Mesendoderm (in vitro differentiated cells): ENCODE data around the gene CACNA1C.

Experiments used
- DNase-seq: peaks from one replicate; pipeline ENCODE4 v3.0.0; 2013
- H2AK5ac ChIP-seq: 2 replicates; pipeline ENCODE4 v1.6.1; 2013; ENCODE audit warnings: low read length, inconsistent platforms
- H2BK120ac ChIP-seq: 2 replicates; pipeline ENCODE4 v1.6.1; 2013; ENCODE audit warnings: low read depth, mild to moderate bottlenecking, low read length, moderate library complexity, mixed read lengths
- H2BK15ac ChIP-seq: replicated peaks from 2 replicates; pipeline ENCODE4 v1.6.1; 2013; ENCODE audit warnings: low read depth, mild to moderate bottlenecking, moderate library complexity
- H2BK5ac ChIP-seq: 2 replicates; pipeline ENCODE4 v1.6.1; 2013; ENCODE audit warnings: low read length, inconsistent platforms
- H3K18ac ChIP-seq: 2 replicates; pipeline ENCODE4 v1.6.1; 2013; ENCODE audit warnings: mild to moderate bottlenecking, low read length, mixed read lengths
- H3K23ac ChIP-seq: one replicate; pipeline ENCODE4 v1.6.1; 2013; ENCODE audit warnings: low read length
- H3K27ac ChIP-seq: 2 replicates; pipeline ENCODE4 v1.5.1; 2013; ENCODE audit warnings: low read depth, mild to moderate bottlenecking, inconsistent platforms, low read length, moderate library complexity
- H3K27me3 ChIP-seq: 2 replicates; pipeline ENCODE4 v1.6.1; 2013; ENCODE audit warnings: low read length, control low read depth, mild to moderate bottlenecking, inconsistent platforms; ENCODE audit not compliant: insufficient read depth, poor library complexity
- H3K36me3 ChIP-seq: 2 replicates; pipeline ENCODE4 v1.6.1; 2013; ENCODE audit warnings: low read length, inconsistent platforms; ENCODE audit not compliant: control insufficient read depth, insufficient read depth
- H3K4ac ChIP-seq: one replicate; pipeline ENCODE4 v1.6.1; 2013; ENCODE audit warnings: low read depth, mild to moderate bottlenecking, low read length, moderate library complexity
- H3K4me1 ChIP-seq: 2 replicates; pipeline ENCODE4 v1.6.1; 2013; ENCODE audit warnings: low read depth, low read length, inconsistent platforms; ENCODE audit not compliant: control insufficient read depth
- H3K4me2 ChIP-seq: 2 replicates; pipeline ENCODE4 v1.6.1; 2013; ENCODE audit warnings: low read length
- H3K4me3 ChIP-seq: 2 replicates; pipeline ENCODE4 v1.5.1; 2013; ENCODE audit warnings: mild to moderate bottlenecking, low read length
- H3K56ac ChIP-seq: one replicate; pipeline ENCODE4 v1.6.1; 2013; ENCODE audit warnings: low read length
- H3K79me1 ChIP-seq: 2 replicates; pipeline ENCODE4 v1.6.1; 2013; ENCODE audit warnings: low read length, inconsistent platforms
- H3K79me2 ChIP-seq: 2 replicates; pipeline ENCODE4 v1.6.1; 2013; ENCODE audit warnings: mild to moderate bottlenecking, low read length; ENCODE audit not compliant: control insufficient read depth, insufficient read depth
- H3K9ac ChIP-seq: 2 replicates; pipeline ENCODE4 v1.6.1; 2013; ENCODE audit warnings: low read length, inconsistent platforms
- H4K5ac ChIP-seq: one replicate; pipeline ENCODE4 v1.6.1; 2013; ENCODE audit warnings: low read length
- H4K8ac ChIP-seq: one replicate; pipeline ENCODE4 v1.6.1; 2013; ENCODE audit warnings: low read depth, mild to moderate bottlenecking, control low read depth, low read length, moderate library complexity
- WGBS: extraction: QIAGEN DNeasy Blood & Tissue Kit; methylation state at CpG from one replicate; pipeline ENCODE4 v1.1.7; 2013; ENCODE audit warnings: low lambda C conversion rate, missing lambda C conversion rate; ENCODE audit not compliant: insufficient coverage; ENCODE audit errors: extremely low coverage; 5-methylcytosine and 5-hydroxymethylcytosine counted together

CACNA1C gene

GRCh38 chr12:2212971-2213869 is 160.4 kb downstream of the CACNA1C start:
- DNase-seq, result peak; percentile 87
- no peak overlapping the region for H3K4ac ChIP-seq
- WGBS, result no CpG with 5 or more reads among the region's 21 CpGs
- no peak overlapping the region for H3K9ac ChIP-seq
- no peaks in the 10 kb centered on the region for H3K27me3 ChIP-seq
- no peak overlapping the region for H2AK5ac ChIP-seq
- no peak overlapping the region for H3K4me3 ChIP-seq
- no peaks in the 10 kb centered on the region for H3K79me1 ChIP-seq
- H2BK15ac ChIP-seq, result no peak overlapping the region
- H4K5ac ChIP-seq, result no peak overlapping the region
- H3K4me2 ChIP-seq, result no peak overlapping the region
- H3K79me2 ChIP-seq, result no peaks in the 10 kb centered on the region
- no peak overlapping the region for H3K18ac ChIP-seq
- no peak overlapping the region for H2BK120ac ChIP-seq
- no peak overlapping the region for H3K23ac ChIP-seq
- no peaks in the 10 kb centered on the region for H3K36me3 ChIP-seq
- H4K8ac ChIP-seq, result no peak overlapping the region
- H2BK5ac ChIP-seq, result no peak overlapping the region
- H3K27ac ChIP-seq, result no peak overlapping the region
- H3K56ac ChIP-seq, result peak overlapping the region; percentile 49
- peaks cover 4% of the 10 kb centered on the region for H3K4me1 ChIP-seq

DNA sequence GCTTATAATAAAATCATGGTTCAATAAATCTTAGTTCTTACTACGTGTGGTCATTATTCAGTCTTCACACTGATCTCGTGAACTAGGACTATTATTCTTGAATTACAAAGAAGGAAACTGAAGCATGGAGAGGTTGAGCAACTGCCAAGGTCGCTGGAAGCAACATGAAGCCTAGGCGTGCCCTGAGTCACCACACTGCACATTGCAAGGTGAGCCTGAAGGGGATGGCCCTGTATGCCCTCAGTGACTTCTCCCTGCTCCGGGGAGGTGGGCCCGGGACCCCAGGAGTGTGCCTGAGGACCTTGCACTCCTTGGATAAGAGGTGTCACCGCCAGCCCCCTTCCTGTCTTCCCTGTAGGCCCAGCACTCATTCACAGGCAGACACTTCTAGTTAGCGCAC is 161.6 kb downstream of the CACNA1C start:
- Histone ChIP-seq H4K8ac (no peak overlapping the region), H2BK120ac (no peak overlapping the region), H3K27me3 (no peaks in the 10 kb centered on the region), H4K5ac (no peak overlapping the region), H2BK15ac (no peak overlapping the region), H3K27ac (no peak overlapping the region), H3K4me3 (no peak overlapping the region), H3K18ac (no peak overlapping the region), H3K79me1 (no peaks in the 10 kb centered on the region), H3K36me3 (no peaks in the 10 kb centered on the region), H3K23ac (no peak overlapping the region), H3K4me1 (peaks cover 4% of the 10 kb centered on the region), H3K4me2 (no peak overlapping the region), H3K4ac (no peak overlapping the region), H3K56ac (no peak overlapping the region), H2AK5ac (no peak overlapping the region), H3K79me2 (no peaks in the 10 kb centered on the region), H3K9ac (no peak overlapping the region), H2BK5ac (no peak overlapping the region)
- no peak for DNase-seq
- whole genome bisulfite sequencing, result no CpG with 5 or more reads among the region's 8 CpGs

GRCh38 chr12:2215709-2216560 is 163.1 kb downstream of the CACNA1C start:
- Histone ChIP-seq H2BK5ac (no peak overlapping the region), H3K56ac (no peak overlapping the region), H3K23ac (no peak overlapping the region), H3K9ac (no peak overlapping the region), H3K27ac (no peak overlapping the region), H3K4ac (no peak overlapping the region), H3K18ac (no peak overlapping the region), H3K79me1 (no peaks in the 10 kb centered on the region), H3K4me2 (no peak overlapping the region), H3K4me1 (peaks cover 4% of the 10 kb centered on the region), H3K27me3 (no peaks in the 10 kb centered on the region), H2AK5ac (no peak overlapping the region), H2BK15ac (no peak overlapping the region), H3K79me2 (no peaks in the 10 kb centered on the region), H4K5ac (no peak overlapping the region), H3K36me3 (no peaks in the 10 kb centered on the region), H3K4me3 (no peak overlapping the region), H2BK120ac (no peak overlapping the region), H4K8ac (no peak overlapping the region)
- DNase-seq, result peak; percentile 34
- no CpG with 5 or more reads among the region's 11 CpGs for WGBS

DNA sequence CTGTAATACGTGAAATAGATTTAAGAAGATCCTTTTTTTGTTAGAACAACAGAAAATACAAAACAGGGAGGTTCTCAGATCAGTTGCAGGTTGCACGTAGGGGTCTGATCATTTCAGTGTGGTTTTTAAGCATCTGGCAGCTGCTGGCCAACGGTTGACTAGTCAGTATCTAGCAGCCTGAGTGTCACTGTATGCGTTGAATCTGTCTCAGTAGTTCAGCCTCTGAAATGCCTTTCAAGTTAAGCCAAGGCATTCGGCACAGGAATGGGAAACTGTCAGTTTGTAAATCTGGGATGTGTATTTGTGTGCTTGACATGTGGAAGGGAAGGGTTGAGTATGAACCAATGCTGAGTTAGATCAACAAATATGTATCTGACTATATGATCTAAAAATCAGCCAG is 165.9 kb downstream of the CACNA1C start:
- Histone ChIP-seq H2BK120ac (no peak overlapping the region), H3K4ac (no peak overlapping the region), H3K4me2 (no peak overlapping the region), H3K27me3 (no peaks in the 10 kb centered on the region), H4K8ac (no peak overlapping the region), H2BK5ac (no peak overlapping the region), H3K36me3 (no peaks in the 10 kb centered on the region), H3K18ac (no peak overlapping the region), H3K4me1 (peaks cover 2% of the 10 kb centered on the region), H4K5ac (no peak overlapping the region), H3K27ac (no peak overlapping the region), H2AK5ac (no peak overlapping the region), H3K9ac (no peak overlapping the region), H3K79me1 (no peaks in the 10 kb centered on the region), H3K56ac (no peak overlapping the region), H2BK15ac (no peak overlapping the region), H3K79me2 (no peaks in the 10 kb centered on the region), H3K23ac (no peak overlapping the region), H3K4me3 (no peak overlapping the region)
- no CpG with 5 or more reads among the region's 5 CpGs for WGBS
- no peak for DNase-seq

DNA sequence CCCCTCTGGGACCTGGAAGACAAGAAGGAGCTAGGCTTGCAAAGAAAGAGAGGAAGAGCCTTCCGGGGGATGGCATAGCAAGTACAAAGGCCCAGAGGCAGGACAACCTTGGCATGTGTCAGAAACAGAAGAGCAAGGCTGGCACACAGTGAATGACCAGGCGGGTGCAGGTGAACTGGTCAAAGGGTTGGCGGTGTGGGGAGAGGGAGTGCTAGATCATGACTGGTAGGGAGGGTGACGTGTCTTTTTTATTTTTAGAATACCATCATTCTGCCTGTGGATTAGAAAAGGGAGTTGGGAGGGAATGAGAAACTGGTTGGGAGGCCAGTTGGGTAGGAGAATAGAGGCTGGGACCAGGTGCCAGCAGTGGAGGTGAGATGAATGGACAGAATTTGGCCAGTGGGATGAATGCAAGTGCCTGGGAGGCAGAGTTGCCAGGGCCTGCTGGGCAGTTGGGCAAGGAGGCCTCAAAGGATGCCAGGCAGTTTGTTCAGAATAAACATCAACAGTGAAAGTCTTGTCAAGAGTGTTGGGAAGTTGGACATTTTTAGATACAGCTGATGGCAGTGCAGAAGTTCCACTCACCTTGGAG is 168.3 kb downstream of the CACNA1C start:
- no peak overlapping the region for H3K4me2 ChIP-seq
- H3K27ac ChIP-seq, result no peak overlapping the region
- H3K9ac ChIP-seq, result no peak overlapping the region
- H2BK120ac ChIP-seq, result no peak overlapping the region
- no peaks in the 10 kb centered on the region for H3K4me1 ChIP-seq
- no peak overlapping the region for H2BK5ac ChIP-seq
- no peaks in the 10 kb centered on the region for H3K27me3 ChIP-seq
- H3K4ac ChIP-seq, result no peak overlapping the region
- H2BK15ac ChIP-seq, result no peak overlapping the region
- no peaks in the 10 kb centered on the region for H3K79me2 ChIP-seq
- no peaks in the 10 kb centered on the region for H3K36me3 ChIP-seq
- H2AK5ac ChIP-seq, result no peak overlapping the region
- no CpG with 5 or more reads among the region's 4 CpGs for WGBS
- H3K79me1 ChIP-seq, result no peaks in the 10 kb centered on the region
- H3K18ac ChIP-seq, result no peak overlapping the region
- DNase-seq, result no peak
- no peak overlapping the region for H3K23ac ChIP-seq
- H4K8ac ChIP-seq, result no peak overlapping the region
- no peak overlapping the region for H3K4me3 ChIP-seq
- no peak overlapping the region for H4K5ac ChIP-seq
- H3K56ac ChIP-seq, result no peak overlapping the region
